K562 (cell line): ENCODE results near the gene TAMALIN. TPM values are rescaled to one million over a fixed set of nuclear protein-coding genes. Genes with fewer than 3 reads are reported as not detected.

Experiments
- REST ChIP-seq, 2 experiments: fragments of 450-650 bp; formaldehyde crosslinking in 1 of 2; IDR thresholded peaks; 2 replicates each; pipeline versions ENCODE4 v1.4.0 to v1.6.1; 2014 to 2020; ENCODE audit warnings: mild to moderate bottlenecking in 2 of 2, borderline replicate concordance in 1 of 2, low read depth in 1 of 2
- SNAPC5 ChIP-seq: fragments of 250-450 bp; sonication (Bioruptor Pico); IDR thresholded peaks from 2 replicates; pipeline ENCODE4 v1.8.0; 2021; ENCODE audit warnings: moderate library complexity, mild to moderate bottlenecking, inconsistent platforms
- SPI1 ChIP-seq: IDR thresholded peaks from 2 replicates; pipeline ENCODE4 v1.6.1; 2011; ENCODE audit warnings: low read depth, low read length, control low read depth, borderline replicate concordance
- VEZF1 ChIP-seq: fragments of 200-800 bp; sonication (Bioruptor generic); IDR thresholded peaks from 2 replicates; pipeline ENCODE4 v1.6.1; 2017; ENCODE audit warnings: missing genetic modification characterization, missing compliant biosample characterization
- ZBTB34 ChIP-seq: fragments of 250-450 bp; sonication (Bioruptor Pico); IDR thresholded peaks from 2 replicates; pipeline ENCODE4 v1.8.0; 2021; ENCODE audit warnings: mild to moderate bottlenecking, moderate library complexity
- ZNF449 ChIP-seq: fragments of 250-450 bp; sonication (Bioruptor Pico); IDR thresholded peaks from 2 replicates; pipeline ENCODE4 v1.8.0; 2022; ENCODE audit warnings: moderate library complexity, mild to moderate bottlenecking, inconsistent platforms
- polyA plus RNA-seq, 8 experiments: library from polyadenylated mRNA; depleted of rRNA in 4 of 8; stranded (reverse) in 5 of 8; unstranded in 3 of 8; fragments of >200 nt; fragmentation: Nextera tagmentation in 2 of 8; fragmentation: Illumina TruSeq in 1 of 8; extraction: Ambion mirVana in 2 of 8; extraction: Trizol in 1 of 8; gene quantifications; 2 replicates each; pipeline versions ENCODE4 v1.2.1 to v1.2.3, GENCODE V29; 2011 to 2014; ENCODE audit warnings: inconsistent platforms in 1 of 8, missing spikeins in 1 of 8
- total RNA-seq, 7 experiments: library from RNA; depleted of rRNA in 6 of 7; stranded (reverse); fragments of >200 nt in 6 of 7; fragmentation: Illumina TruSeq in 2 of 7; extraction: Trizol in 2 of 7; gene quantifications; 2 replicates each; pipeline versions ENCODE4 v1.2.1 to v1.2.3, GENCODE V29; 2011 to 2021; ENCODE audit warnings: low replicate concordance in 1 of 7

TAMALIN gene
- total and polyA plus RNA-seq, 9 of the 15 experiments (the other 6 are each of a cell fraction or from before 2014, with no cell fraction given): 0.74 to 2.2 (median 1.5) TPM; not detected in 2

GRCh38 chr12:51980051-51980808 lies 26.5 kb upstream of the TAMALIN start (continued):
- no peak for TF ChIP-seq SNAPC5 (CRISPR knock-in tag)
- peak; percentile 90 for TF ChIP-seq REST (IDR thresholded peaks at IDR 0.05; ENCODE audit: borderline replicate concordance)
- TF ChIP-seq REST (CRISPR knock-in tag; IDR thresholded peaks at IDR 0.05; ENCODE audit: low read depth): no peak
- peak; percentile 57 for TF ChIP-seq VEZF1 (CRISPR knock-in tag)
- no peak for TF ChIP-seq SPI1
- no peak for TF ChIP-seq ZBTB34 (CRISPR knock-in tag)
- no peak for TF ChIP-seq ZNF449 (CRISPR knock-in tag)
